Thoracic aorta (tissue), 2 donors: ENCODE data around the gene PRDM5. TPM values are rescaled to one million over a fixed set of nuclear protein-coding genes. Genes with fewer than 3 reads are reported as not detected.

Experiments used
- ATAC-seq: fragments of 150-250 bp; one replicate; pipeline ENCODE4 v1.8.0; 2017; ENCODE audit warnings: low read depth; ENCODE audit not compliant: insufficient number of reproducible peaks, low FRiP score
- DNase-seq: peaks from one replicate; pipeline ENCODE4 v3.0.0-alpha.2; 2020; ENCODE audit warnings: low spot score
- H3K27ac ChIP-seq, 2 donors: fragments of 200-600 bp; sonication (generic); 1 replicate in 1 of 2; 2 replicates in 1 of 2; pipeline ENCODE4 v1.5.1; 2016; ENCODE audit warnings: mild to moderate bottlenecking in 2 of 2, moderate library complexity in 2 of 2
- H3K27me3 ChIP-seq: fragments of 200-600 bp; sonication (generic); replicated peaks from 2 replicates; pipeline ENCODE4 v1.6.0; 2016; ENCODE audit warnings: mild to moderate bottlenecking; ENCODE audit not compliant: insufficient read depth
- H3K36me3 ChIP-seq: fragments of 200-600 bp; sonication (generic); one replicate; pipeline ENCODE4 v1.5.1; 2016
- H3K4me1 ChIP-seq, 2 donors: fragments of 200-600 bp; sonication (generic); 1 replicate in 1 of 2; 2 replicates in 1 of 2; pipeline versions ENCODE4 v1.5.1 to v1.6.0; 2016; ENCODE audit warnings: low read depth in 2 of 2, mild to moderate bottlenecking in 1 of 2; ENCODE audit not compliant: control insufficient read depth in 1 of 2
- H3K4me3 ChIP-seq: fragments of 200-600 bp; sonication (generic); 2 replicates; pipeline ENCODE4 v1.5.1; 2016; ENCODE audit warnings: mild to moderate bottlenecking
- H3K9me3 ChIP-seq: fragments of 200-600 bp; sonication (generic); 2 replicates; pipeline ENCODE4 v1.5.1; 2016
- CTCF ChIP-seq: fragments of 200-600 bp; sonication (generic); IDR thresholded peaks from one replicate; pipeline ENCODE4 v1.5.1; 2019; ENCODE audit warnings: antibody characterized with exemption
- total RNA-seq, 2 donors: library from RNA; depleted of rRNA; stranded (reverse); fragments of >200 nt; gene quantifications; one replicate each; pipeline versions ENCODE4 v1.1.0 to v1.2.3, GENCODE V29; 2016

PRDM5 gene
- total RNA-seq, 2 donors from 2014 or later, result 16.6 to 19.9 TPM

- DNase-seq (no peak), ATAC-seq (no peak)
- no peaks in the 10 kb centered on the region for H3K27me3 ChIP-seq
- no peak overlapping the region for H3K27ac ChIP-seq
- H3K36me3 ChIP-seq, result no peaks in the 10 kb centered on the region
- no peak for TF ChIP-seq CTCF
- H3K4me3 ChIP-seq, result no peak overlapping the region
- H3K4me1 ChIP-seq, result peaks cover 0 to 5% of the 10 kb centered on the region in 2 donors
- no peaks in the 10 kb centered on the region for H3K9me3 ChIP-seq
Measured at GRCh38 chr4:120694973-120695372, 227.6 kb downstream of the PRDM5 start.

GRCh38 chr4:120693816-120694215, 228.7 kb downstream of the PRDM5 start:
- DNase-seq (no peak), ATAC-seq (no peak)
- Histone ChIP-seq H3K4me1 (peaks cover 0 to 5% of the 10 kb centered on the region in 2 donors), H3K9me3 (no peaks in the 10 kb centered on the region), H3K27ac (no peak overlapping the region), H3K4me3 (no peak overlapping the region), H3K36me3 (no peaks in the 10 kb centered on the region), H3K27me3 (no peaks in the 10 kb centered on the region)
- no peak for TF ChIP-seq CTCF

GRCh38 chr4:120692964-120693363, 229.6 kb downstream of the PRDM5 start:
- Histone ChIP-seq H3K4me1 (peaks cover 0 to 5% of the 10 kb centered on the region in 2 donors), H3K27ac (no peak overlapping the region)

GRCh38 chr4:120691536-120691935, 231.0 kb downstream of the PRDM5 start:
- DNase-seq (no peak), ATAC-seq (no peak)
- Histone ChIP-seq H3K9me3 (no peaks in the 10 kb centered on the region), H3K4me1 (peaks cover 0 to 5% of the 10 kb centered on the region in 2 donors), H3K27me3 (no peaks in the 10 kb centered on the region), H3K4me3 (no peak overlapping the region), H3K36me3 (no peaks in the 10 kb centered on the region), H3K27ac (no peak overlapping the region)
- no peak for TF ChIP-seq CTCF

More at GRCh38 chr4:120692964-120693363, 229.6 kb downstream of the PRDM5 start:
- ATAC-seq (no peak), DNase-seq (no peak)
- no peaks in the 10 kb centered on the region for H3K9me3 ChIP-seq
- H3K27me3 ChIP-seq, result no peaks in the 10 kb centered on the region
- H3K4me3 ChIP-seq, result no peak overlapping the region
- TF ChIP-seq CTCF, result no peak
- no peaks in the 10 kb centered on the region for H3K36me3 ChIP-seq

GRCh38 chr4:120691106-120691505, 231.4 kb downstream of the PRDM5 start:
- H3K9me3 ChIP-seq, result no peaks in the 10 kb centered on the region
- DNase-seq (no peak), ATAC-seq (no peak)

More at GRCh38 chr4:120691106-120691505, 231.4 kb downstream of the PRDM5 start:
- Histone ChIP-seq H3K27me3 (no peaks in the 10 kb centered on the region), H3K27ac (no peak overlapping the region), H3K36me3 (no peaks in the 10 kb centered on the region), H3K4me1 (peaks cover 0 to 5% of the 10 kb centered on the region in 2 donors), H3K4me3 (no peak overlapping the region)
- TF ChIP-seq CTCF, result no peak
